ENCODE measurements around the gene TBCK.
A peak's percentile ranks its signal among the peaks of the same experiment; 100 is the strongest.
"Not testable (repeated sequence)": the region's sequence is repeated elsewhere in the genome, so short reads cannot be mapped to it uniquely, and the experiment has no call there.

Gene TBCK

DNA sequence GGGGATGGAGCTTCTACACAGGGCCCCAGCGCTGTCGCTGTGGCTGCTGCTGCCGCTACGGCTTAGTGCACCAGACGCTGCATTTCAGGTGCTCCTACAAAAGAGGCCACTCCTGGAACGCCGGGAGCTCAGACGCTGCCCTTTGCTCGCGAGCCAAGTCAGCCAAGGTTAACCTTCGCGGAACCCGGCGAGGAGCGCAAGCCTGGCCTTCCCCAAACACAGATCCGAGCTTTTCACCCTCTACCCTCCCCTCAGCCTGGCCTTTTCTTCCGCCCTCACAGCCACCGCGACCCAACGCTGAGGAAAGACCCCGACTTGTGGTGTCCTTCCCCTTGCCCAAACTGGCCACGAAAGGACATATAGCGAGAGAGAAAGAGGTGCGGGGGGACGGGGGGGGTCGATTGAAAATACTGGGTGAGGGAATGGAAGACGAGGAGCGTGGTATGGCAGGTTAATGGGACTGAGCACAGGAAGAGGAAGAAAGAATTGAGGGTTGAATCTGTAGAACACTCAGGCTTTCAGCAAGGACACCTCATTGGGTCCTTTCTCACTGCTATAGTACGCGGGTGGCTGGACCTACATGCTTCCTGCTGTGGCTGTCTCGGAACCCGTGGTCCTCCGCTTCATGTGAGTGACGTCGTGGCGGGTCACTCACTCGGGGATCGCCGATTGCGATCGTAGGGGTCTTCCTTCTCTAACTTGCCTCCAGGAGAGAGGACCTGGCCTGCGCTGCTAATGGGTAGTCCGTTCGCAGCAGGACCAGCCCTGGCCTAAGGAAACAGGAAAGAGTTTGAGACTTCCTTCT, at the start of gene TBCK, which contains the start of gene AIMP1:
TBCK (minus strand) TSS at position 242 of the 805 bp plus-strand sequence. CDS start 7,249 bp downstream, outside the sequence.
AIMP1 (plus strand) TSS at position 583 of the 805 bp plus-strand sequence. CDS start 8,460 bp downstream, outside the sequence.
- peak; percentile 92 for DNase-seq (ENCODE audit: low spot score)

DNA sequence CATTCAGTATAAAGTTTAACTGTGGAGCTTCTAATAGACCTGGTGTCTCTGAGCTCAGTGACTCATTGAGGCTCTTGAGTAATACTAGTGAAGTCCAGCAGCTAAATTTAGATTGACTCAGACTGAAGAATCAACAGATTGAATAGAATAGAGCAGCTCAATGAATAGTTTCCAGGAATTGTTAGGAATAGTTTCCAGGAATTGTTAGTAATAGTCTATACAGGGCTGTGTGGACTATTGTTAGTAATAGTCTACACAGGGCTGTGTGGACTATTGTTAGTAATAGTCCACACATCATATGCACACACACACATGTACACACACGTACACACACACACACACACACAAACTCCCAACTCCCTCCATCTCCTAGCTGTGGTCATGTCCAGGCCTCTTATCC, 49.6 kb upstream of the TBCK start:
- no peak for DNase-seq (ENCODE audit: low spot score)

DNA sequence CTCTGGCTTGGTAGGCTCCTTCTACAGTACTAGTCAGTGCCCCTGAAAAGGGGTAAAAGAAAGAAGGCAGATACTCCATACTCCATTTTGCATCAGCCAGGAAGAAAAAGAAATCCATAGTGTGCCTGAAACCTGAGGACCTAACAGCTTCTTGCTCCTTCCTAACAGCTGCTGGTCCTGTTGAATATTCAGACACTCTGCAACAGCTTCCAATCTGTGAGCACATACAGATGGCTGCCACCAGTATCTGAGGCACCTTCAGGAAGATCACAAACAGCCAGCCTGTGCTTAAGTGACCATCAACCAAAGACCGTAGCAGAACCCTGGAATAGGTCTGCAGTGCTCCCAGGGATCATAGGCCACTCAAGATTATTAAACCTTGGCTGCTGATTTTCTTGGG, 48.3 kb upstream of the TBCK start:
- DNase-seq (ENCODE audit: low spot score): no peak

DNA sequence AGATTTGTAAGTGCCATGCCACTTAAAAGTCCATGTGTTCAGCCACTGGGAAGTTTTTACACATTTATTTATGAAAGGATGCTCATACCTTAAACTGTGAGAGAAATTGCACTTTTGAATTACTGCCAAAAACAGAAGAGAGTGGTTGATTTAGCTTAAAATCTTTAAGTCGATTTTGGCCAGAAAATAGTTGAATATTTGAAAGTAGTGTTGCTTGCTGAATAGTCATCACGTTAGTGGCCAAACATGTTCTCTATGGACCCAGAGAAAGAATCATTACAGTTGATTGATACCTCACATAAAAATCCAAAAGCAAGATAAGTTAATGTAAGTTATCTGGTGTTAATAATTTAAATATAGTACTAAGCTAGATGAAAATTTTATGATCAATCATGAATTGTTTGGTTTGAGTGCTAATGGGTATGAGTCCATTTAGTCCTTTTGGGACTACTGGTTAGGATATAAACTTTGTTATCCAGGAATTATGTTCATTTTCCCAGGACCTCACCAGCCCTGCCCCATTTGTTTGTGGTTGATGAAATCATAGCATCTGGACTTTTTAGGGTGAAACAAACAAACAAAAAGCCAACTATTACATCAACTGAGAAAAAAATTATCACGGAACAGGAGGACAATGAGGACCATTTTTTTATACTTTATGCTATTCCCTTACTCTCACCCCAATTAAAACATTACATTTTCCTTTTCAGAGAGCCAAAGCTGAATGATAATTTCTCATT, 46.2 kb upstream of the TBCK start:
- DNase-seq (ENCODE audit: low spot score): no peak

DNA sequence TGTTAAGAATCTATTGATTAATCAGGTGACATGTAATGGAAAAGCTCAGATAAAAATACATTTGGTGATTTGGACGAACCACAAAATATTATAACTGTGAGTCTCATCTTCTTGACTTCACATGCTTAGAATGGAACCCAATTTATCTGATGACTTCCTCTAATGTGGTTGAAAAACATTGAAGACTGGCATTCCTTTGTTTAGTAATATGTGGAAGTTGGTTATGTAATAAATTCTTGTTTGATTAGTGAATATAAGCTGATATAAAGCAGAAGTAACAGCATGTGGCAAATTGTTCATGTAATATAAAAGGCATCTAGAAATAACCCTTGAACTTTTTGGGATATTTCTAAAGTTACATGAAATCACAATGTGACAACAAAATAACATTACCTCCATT, 42.9 kb upstream of the TBCK start:
- DNase-seq (ENCODE audit: low spot score): no peak

DNA sequence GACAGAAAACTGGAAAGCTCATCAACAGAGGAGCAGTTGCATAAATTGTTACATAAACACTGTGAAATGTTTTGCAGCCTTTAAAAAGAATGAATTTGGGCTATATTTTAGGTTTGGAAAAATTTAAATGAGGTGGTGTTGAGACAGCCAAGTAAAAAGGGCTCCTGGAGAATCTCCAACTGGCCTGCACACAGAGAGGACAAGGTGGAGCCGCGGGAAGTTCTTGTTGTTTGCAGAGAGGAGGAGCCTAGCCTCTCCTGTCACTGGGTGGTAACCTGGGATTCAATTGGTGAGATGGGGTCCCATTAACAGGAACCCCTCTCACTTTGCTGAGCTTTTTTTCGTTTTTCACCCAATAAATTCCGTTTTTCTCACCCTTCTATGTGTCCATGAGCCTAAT, 39.2 kb upstream of the TBCK start:
- DNase-seq (ENCODE audit: low spot score): no peak

DNA sequence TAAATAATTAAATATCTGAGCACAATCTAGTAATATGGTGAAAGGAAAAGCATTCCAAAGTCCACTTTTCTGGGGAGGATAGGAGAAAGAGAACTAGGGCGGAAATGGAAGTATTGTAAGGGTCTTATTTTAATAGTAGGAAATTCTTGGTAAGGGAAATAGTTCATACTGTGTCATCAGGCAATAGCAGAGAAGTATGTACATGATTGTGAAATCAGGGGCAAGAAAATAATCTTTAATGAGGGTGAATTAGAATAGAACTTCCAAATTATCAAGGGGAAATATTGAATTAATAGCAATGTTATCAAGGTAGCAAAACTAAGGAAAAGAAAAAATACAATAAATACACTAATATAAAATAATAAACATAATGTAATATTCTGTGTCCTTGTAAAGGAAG, 37.8 kb upstream of the TBCK start:
- no peak for DNase-seq (ENCODE audit: low spot score)

DNA sequence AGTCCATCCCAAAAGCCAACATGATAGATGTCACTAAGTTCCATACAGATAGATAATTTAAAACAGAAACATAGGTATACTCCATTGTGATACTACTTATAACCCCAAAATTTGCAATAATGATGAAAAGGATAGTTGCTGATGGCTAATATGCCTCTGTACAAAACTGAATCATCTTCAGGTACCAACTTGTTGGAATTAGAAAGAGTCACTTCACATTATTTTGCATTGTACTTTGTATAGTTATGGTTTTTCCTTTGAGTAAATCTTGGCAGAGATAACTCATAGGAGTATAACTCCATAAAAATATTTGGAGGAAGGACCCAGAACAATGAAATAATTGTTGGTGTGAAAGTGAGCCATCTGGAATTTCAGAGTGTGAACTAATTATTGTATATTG, 35.0 kb upstream of the TBCK start:
- no peak for DNase-seq (ENCODE audit: low spot score)

DNA sequence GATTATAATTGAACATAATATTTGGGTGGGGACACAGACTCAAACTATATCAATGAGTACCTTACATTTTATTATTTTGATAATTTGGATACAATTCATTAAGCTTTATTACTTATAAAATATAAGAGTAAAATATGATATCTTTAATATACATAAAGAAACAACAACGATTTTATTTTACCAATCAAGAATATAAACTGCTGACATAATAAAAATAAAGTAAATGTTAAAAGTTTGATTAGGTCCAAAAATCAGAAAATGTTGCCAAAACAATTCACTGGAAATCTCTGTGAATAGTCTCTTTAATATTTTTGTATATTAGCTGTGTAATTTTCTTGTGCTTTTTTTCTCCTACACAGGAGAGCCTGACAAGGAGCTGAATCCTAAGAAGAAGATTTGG, 31.2 kb upstream of the TBCK start:
- no peak for DNase-seq (ENCODE audit: low spot score)

DNA sequence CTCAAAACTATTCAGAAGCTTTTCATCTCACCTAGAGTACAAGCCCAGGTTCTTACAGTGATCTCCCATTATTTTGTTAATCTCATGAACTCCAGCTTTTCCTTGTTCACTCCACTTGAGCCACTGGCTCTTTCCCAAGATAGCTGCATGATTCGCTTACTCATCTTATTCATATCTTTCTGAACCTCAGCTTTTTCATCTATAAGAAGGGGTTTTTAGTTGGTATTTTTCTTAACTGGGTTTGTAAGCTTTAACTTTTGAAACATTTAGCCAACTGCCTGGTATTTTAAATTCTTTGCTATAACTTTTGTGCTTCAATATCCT, 28.6 kb upstream of the TBCK start:
- DNase-seq (ENCODE audit: low spot score): no peak

DNA sequence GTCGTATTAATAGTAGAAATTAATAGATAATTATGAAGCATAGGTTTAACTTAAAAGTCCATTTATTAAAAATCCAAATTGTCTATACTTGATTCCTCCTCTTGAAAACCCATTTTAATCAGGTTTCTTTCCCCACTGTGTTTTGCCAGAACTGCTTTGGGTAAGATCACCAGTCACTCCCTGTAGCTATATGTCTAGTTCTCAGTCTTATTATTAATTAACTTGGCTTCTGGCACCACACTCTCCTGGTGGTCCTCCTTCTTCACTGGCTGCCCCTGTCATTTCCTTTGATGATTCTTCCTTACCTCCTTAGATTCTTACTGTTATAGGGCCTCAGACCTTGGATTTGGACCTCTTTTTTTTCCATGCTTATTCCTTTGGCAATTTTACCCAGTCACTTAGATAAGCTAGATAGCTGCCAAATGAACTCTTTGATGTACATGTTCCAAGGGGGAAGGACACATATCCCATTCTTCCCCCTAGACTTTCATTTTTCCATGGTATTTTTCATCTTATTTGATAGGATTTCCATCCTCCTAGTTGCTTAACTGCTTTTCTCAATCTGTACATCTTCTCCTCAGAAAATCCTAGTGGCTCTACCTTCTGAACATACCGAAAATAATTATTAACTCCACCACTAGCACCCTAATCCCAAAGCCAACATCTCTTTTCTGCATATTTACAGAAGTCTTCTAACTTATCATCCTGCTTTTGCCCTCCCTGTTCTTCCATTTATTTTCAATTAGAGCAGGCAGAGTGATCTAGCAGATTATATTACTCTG, 28.0 kb upstream of the TBCK start:
- no peak for DNase-seq (ENCODE audit: low spot score)

DNA sequence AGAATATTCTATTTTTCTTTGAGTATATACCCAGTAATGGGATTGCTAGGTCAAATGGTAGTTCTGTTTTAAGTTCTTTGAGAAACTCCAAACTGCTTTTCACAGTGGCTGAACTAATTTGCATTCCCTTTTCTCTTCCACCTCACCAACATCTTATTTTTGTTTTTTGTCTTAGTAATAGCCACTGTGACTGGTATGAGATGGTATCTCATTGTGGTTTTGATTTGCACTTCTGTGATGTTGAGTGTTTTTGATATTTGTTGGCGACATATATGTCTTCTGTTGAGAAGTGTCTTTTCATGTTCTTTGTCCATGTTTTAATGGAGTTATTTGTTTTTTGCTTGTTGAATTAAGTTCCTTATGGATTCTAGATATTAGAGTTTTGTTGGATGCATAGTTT, 24.8 kb upstream of the TBCK start:
- no peak for DNase-seq (ENCODE audit: low spot score)

DNA sequence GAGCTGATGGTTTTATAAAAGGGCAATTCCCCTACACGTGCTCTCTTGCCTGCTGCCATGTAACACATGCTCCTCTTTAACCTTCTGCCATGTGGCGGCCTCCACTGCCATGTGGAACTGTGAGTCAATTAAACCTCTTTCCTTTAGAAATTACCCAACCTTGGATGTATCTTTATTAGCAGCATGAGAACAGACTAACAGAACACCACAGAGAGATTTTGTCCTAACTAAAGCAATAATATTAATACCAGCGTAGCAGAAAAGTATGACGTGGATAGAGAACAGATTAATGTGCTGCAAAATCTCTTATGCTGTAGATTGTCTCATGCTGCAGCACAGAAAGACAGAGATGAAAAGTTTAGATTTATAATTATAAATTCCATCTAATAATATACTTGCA, 23.4 kb upstream of the TBCK start:
- DNase-seq (ENCODE audit: low spot score): no peak

DNA sequence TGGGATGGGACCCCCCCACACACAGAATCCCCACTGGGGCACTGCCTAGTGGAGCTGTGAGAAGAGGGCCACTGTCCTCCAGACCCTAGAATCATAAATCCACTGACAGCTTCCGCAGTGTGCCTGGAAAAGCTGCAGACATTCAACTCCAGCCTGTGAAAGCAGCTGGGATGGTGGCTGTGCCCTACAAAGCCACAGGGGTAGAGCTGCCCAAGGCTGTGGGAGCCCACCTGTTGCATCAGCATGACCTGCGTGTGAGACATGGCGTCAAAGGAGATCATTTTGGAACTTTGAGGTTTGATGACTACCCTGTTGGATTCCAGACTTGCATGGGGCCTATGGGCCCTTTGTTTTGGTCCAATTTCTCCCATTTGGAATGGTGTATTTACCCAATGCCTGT, 22.7 kb upstream of the TBCK start:
- no peak for DNase-seq (ENCODE audit: low spot score)

DNA sequence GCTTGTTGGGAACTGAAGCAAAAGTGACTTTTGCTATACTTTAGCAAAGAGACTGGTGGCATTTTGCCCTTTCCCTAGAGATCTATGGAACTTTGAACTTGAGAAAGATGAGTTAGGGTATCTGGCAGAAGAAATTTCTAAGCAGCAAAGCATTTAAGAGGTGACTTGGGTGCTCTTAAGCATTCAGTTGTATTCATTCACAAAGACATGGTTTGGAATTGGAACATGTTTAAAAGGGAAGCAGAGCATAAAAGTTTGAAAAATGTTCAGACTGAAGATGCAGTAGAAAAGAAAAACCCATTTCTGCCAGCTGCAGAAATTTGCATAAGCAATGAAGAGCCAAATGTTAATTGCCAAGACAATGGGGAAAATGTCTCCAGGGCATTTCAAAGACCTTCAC, 21.9 kb upstream of the TBCK start:
- no peak for DNase-seq (ENCODE audit: low spot score)

DNA sequence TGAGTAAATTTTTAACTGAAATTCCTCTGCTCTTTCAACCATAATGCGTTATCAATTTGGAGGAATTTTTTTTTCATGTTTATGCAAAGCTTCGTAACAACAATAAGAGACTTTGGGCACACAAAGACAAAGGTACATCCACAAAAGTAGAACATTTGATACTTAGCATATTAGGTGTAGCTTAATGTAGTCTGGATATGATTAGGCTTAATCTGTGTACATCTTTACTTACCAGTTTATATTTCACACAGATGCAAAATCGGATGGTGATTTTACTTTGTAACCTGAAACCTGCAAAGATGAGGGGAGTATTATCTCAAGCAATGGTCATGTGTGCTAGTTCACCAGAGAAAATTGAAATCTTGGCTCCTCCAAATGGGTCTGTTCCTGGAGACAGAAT, 20.6 kb upstream of the TBCK start:
- DNase-seq (ENCODE audit: low spot score): no peak

DNA sequence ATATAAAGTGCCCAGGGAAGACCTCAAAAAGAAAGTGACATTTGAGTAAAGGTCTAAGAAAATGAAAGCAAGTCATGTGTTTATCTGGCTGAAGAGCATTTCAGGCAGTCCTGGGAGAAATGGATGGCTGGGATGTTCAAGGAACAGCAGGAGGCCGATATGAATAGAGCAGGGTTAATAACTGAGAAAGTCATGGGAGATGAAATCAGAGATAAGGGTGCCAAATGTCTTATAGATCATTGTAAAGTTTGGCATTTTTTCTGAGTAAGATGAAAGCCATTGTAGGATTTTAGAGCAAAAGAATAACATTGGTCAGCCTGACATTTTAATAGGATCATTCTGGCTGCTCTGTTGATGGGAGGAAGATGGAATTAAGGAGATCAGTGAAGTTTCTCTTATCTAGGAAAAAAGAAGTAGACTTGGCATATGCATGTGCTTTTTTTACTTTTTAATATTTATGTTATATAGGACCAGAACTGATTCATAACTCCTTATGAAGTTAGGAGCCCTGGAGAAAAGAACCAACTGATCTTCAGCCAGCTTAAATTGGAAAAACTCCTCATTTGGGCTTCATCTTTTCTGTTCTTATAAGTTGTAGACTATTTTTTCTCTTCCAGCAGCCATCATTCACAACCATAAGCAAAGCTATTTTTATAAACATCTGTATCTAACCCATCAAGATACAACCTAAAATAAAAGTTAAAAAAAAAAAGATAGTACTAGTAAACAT, 18.9 kb upstream of the TBCK start:
- no peak for DNase-seq (ENCODE audit: low spot score)

DNA sequence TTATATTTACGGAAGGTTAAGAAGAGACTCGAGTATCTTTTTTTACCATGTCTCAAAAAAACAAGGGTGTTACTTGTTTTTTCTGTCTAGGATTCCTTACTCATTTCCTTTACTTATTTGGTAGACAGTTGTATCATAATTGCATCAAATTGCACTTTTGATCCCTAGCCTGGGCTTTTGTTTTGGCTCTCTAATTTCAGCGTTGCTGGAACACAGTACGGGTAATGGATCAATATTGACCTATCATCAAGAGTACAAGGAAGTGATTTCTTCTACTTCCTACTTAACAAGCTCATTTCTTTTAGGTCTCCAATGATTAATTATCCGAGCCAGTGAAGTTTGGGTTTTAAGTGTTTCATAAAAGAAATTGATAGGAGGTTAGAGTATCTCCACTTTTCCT, 17.2 kb upstream of the TBCK start:
- no peak for DNase-seq (ENCODE audit: low spot score)

DNA sequence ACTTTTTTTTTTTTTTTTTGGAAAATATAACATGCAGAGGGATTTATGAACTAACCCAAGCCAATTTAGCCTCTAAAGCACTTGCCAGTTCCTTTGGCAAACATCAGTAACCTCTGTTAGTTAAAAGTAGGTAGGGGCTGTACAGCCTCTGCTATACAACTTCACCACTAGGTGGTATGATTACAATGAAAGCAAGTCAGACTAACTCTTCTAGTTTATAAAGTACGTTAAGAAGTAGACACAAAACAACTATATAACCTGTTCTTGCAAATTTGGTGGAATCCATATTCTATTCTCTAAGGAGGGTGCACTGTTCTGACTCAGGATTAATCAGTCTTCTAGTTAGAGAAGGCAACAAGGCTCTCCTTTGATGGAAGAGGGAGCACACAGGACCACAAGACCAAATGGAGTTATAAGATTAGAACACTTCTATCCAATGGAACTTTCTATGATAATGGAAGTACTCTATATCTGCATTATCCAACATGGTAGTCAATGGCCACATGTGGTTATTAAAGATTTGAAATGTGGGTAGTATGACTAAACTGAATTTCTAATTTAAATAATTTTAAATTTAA, 13.1 kb upstream of the TBCK start:
- DNase-seq (ENCODE audit: low spot score): no peak

DNA sequence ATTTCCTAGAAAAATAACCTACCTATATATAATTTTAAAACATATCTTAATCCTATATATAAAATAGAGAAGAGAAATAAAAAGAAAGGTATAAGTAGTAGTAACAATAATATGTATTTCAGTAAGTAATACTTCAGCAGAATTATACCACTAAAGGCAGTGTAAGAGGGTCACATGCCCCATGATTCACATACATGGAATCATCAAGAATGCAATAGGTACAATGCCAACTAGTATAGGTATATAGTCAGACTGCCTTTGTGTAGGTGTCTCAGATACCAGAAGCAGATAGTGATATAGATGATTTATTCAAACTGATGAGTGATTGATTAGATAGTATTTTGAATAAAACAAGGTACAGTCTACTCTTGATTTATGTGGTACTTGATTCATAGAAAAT, 9.8 kb upstream of the TBCK start:
- no peak for DNase-seq (ENCODE audit: low spot score)

DNA sequence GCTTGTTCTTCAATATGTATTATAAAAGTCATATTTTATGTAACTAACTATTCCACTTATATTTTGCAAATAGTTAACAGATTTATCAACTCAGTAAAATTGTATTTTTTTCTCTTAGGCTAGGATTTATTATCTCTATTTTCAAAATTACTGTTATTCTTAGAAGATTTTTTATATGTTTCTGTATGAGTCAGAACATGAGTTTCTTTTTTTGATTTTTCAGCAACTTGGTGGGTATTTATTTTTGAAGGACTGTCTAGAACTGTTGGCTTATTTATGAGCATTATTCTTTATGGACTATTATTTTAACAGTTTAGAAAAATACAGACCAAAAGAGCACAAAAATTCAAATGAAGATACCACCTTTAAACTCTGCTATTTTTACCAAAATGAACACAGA, 7.1 kb upstream of the TBCK start:
- no peak for DNase-seq (ENCODE audit: low spot score)

DNA sequence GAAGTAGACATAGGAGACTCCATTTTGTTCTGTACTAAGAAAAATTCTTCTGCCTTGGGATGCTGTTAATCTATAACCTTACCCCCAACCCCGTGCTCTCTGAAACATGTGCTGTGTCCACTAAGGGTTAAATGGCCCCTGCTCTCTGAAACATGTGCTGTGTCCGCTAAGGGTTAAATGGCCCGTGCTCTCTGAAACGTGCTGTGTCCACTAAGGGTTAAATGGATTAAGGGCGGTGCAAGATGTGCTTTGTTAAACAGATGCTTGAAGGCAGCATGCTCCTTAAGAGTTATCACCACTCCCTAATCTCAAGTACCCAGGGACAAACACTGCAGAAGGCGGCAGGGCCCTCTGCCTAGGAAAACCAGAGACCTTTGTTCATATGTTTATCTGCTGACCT, 5.8 kb upstream of the TBCK start:
- not testable (repeated sequence) for DNase-seq (ENCODE audit: low spot score)

Data from putamen (tissue), 1 donor.